T-cell (primary cell): Measurements from ENCODE around the gene CCDC160. TPM values are rescaled to one million over a fixed set of nuclear protein-coding genes. Genes with fewer than 3 reads are reported as not detected.

Source experiments
- ATAC-seq, 4 experiments: fragments of 200-7000 bp in 3 of 4; fragments of 150-1000 bp in 1 of 4; cut with Tn5 transposase; replicated peaks in 1 of 4; 1 replicate in 3 of 4; 2 replicates in 1 of 4; pipeline ENCODE4 v1.10.0; 2021; ENCODE audit warnings: moderate library complexity in 3 of 4, mild to moderate bottlenecking in 2 of 4, moderate number of reproducible peaks in 1 of 4
- CTCF ChIA-PET, 2 donors: fragments of 300-600 bp; sonication (Branson Sonifier 250); formaldehyde crosslinking; loops; one replicate each; lab custom pipeline; 2022; ENCODE audit warnings: antibody characterized with exemption in 2 of 2; lab: Charles Lee
- POLR2A ChIA-PET, 2 donors: fragments of 300-600 bp; sonication (Branson Sonifier 250); formaldehyde crosslinking; loops; one replicate each; lab custom pipeline; 2022; ENCODE audit warnings: antibody characterized with exemption in 2 of 2; lab: Charles Lee
- DNase-seq, 35 experiments: peaks; one replicate each; pipeline versions ENCODE4 v3.0.0 to v3.0.0-alpha.2; 2013 to 2023
- H3K27ac ChIP-seq: one replicate; pipeline ENCODE4 v1.5.1; 2013; ENCODE audit warnings: low read length
- H3K27me3 ChIP-seq, 2 experiments: replicated peaks in 1 of 2; 1 replicate in 1 of 2; 2 replicates in 1 of 2; pipeline versions ENCODE4 v1.6.1 to v1.7.0; 2013; ENCODE audit warnings: low read length in 1 of 2, mixed read lengths in 1 of 2; ENCODE audit not compliant: control insufficient read depth in 2 of 2, insufficient read depth in 2 of 2; ENCODE audit errors: extremely low read depth in 1 of 2
- H3K36me3 ChIP-seq, 2 donors: 1 replicate in 1 of 2; 2 replicates in 1 of 2; pipeline versions ENCODE4 v1.6.1 to v1.7.0; 2013; ENCODE audit warnings: low read length in 1 of 2; ENCODE audit not compliant: control insufficient read depth in 2 of 2, insufficient read depth in 1 of 2; ENCODE audit errors: extremely low read depth in 1 of 2
- H3K4me1 ChIP-seq, 2 experiments: 1 replicate in 1 of 2; 2 replicates in 1 of 2; pipeline versions ENCODE4 v1.6.1 to v1.7.0; 2013; ENCODE audit warnings: low read length in 2 of 2, mixed read lengths in 1 of 2; ENCODE audit not compliant: insufficient read depth in 2 of 2, control insufficient read depth in 1 of 2; ENCODE audit errors: extremely low read depth in 1 of 2
- H3K4me3 ChIP-seq, 2 donors: 1 replicate in 1 of 2; 2 replicates in 1 of 2; pipeline versions ENCODE4 v1.5.1 to v1.7.0; 2013; ENCODE audit warnings: mild to moderate bottlenecking in 2 of 2, low read length in 1 of 2, moderate library complexity in 1 of 2; ENCODE audit not compliant: control insufficient read depth in 1 of 2; ENCODE audit errors: extremely low read depth in 1 of 2
- H3K9me3 ChIP-seq: 2 replicates; pipeline ENCODE4 v1.7.0; 2013
- H3K27ac Mint-ChIP-seq, 2 donors: one replicate each; pipeline ENCODE4 v1.8.0; 2020 to 2021; ENCODE audit warnings: mild to moderate bottlenecking in 2 of 2, mixed read lengths in 2 of 2
- H3K27me3 Mint-ChIP-seq, 2 donors: one replicate each; pipeline ENCODE4 v1.8.0; 2021 to 2022; ENCODE audit warnings: mixed read lengths in 2 of 2
- H3K36me3 Mint-ChIP-seq: one replicate; pipeline ENCODE4 v1.8.0; 2021; ENCODE audit warnings: mixed read lengths
- H3K4me1 Mint-ChIP-seq, 3 donors: one replicate each; pipeline ENCODE4 v1.8.0; 2020 to 2022; ENCODE audit warnings: mixed read lengths in 3 of 3, mild to moderate bottlenecking in 1 of 3
- H3K4me3 Mint-ChIP-seq, 3 donors: one replicate each; pipeline ENCODE4 v1.8.0; 2020 to 2022; ENCODE audit warnings: mild to moderate bottlenecking in 3 of 3, mixed read lengths in 3 of 3, moderate library complexity in 3 of 3
- H3K9me3 Mint-ChIP-seq, 3 donors: one replicate each; pipeline ENCODE4 v1.8.0; 2020 to 2022; ENCODE audit warnings: mixed read lengths in 3 of 3
- WGBS: methylation state at CpG from one replicate; pipeline ENCODE4 v1.1.5; 2013; ENCODE audit warnings: missing lambda C conversion rate; ENCODE audit not compliant: insufficient coverage; 5-methylcytosine and 5-hydroxymethylcytosine counted together
- total RNA-seq, 35 experiments: library from RNA in 6 of 35; stranded (reverse) in 6 of 35; fragments of 120-200 nt in 1 of 35; gene quantifications; one replicate each; pipeline versions ENCODE4 v1.2.1 to v1.2.4 and lab custom pipeline; 2013 to 2026

Gene CCDC160
- total RNA-seq (not detected), total RNA-seq (lab: John Stamatoyannopoulos, UW) (0 to 0.07 (median 0) reads per million in 29 experiments)
- not detected for total RNA-seq (2013)

DNA sequence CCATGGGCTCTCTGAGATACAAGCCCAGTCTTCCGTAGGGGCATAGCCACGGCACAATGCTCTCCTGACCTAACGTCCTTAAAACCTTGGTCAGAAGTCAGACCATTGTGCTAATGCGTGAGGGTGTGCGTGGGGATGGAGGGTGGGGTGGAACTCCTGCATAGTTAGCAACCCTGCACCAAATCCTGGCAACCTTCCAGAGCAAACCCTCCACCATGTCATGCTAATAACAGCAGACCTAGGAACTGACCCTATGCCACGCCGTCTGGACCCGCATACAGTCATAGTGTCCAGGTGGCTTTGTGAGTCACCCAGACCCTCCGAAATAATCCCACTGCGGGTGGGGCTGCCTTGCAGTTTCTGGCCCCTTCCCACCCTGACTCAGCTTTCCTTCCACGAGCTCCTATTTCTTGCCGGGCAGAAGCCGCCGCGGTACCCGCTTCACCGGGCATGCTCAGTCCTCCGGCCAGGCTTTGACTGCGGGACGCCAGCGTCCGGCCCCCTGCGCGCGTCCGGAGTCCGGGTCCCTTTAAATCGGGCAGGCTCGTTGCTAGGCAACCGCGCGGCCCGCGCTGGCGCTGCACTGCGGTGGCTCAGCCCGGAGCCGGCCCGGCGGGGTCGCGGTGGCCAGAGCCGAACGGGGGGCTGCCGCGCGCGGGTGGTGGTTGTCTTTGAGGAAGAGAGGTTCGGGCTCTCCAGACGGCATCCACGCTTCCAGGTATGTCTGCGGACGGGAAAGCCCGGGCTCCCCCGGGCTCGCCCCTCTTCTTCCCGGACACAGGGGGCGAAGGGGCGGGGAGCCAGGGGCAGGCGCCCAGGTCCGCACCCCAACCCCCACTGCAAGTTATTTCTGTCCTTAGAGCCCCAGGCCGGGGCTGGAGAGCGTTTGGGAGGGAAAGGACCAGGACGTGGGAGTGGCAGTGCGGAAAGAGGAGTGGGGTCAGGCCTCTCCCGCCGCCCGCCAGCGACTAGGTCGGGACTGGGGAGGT, at the start of gene CCDC160:
CCDC160 (plus strand) TSS at position 557 of the 989 bp plus-strand sequence. CDS start 7,619 bp downstream, outside the sequence.
- H3K9me3 ChIP-seq = no peaks in the 10 kb centered on the region
- WGBS = 8% methylated on average over 18 of the region's 70 CpGs
- H3K27ac ChIP-seq = no peak within 1 kb of the TSS
- ATAC-seq (no peak), DNase-seq (peak in 2 of 35 experiments; percentile 1 to 3)
- ChIA-PET POLR2A (no interaction called here), CTCF (no interaction called here)
- Mint-ChIP-seq H3K4me1 (peaks cover 0 to 1% (median 0%) of the 10 kb centered on the region in 3 donors), H3K27me3 (peaks cover 10 to 21% of the 10 kb centered on the region in 2 donors), H3K4me3 (peak within 1 kb of the TSS in 1 of 3 donors; percentile 55), H3K9me3 (no peaks in the 10 kb centered on the region), H3K27ac (no peak within 1 kb of the TSS), H3K36me3 (no peaks in the 10 kb centered on the region)
- peaks cover 0 to 9% of the 10 kb centered on the region in 2 experiments for H3K4me1 ChIP-seq
- peaks cover 0 to 18% of the 10 kb centered on the region in 2 experiments for H3K27me3 ChIP-seq
- peak within 1 kb of the TSS in 1 of 2 donors; percentile 49 for H3K4me3 ChIP-seq
- H3K36me3 ChIP-seq = no peaks in the 10 kb centered on the region

DNA sequence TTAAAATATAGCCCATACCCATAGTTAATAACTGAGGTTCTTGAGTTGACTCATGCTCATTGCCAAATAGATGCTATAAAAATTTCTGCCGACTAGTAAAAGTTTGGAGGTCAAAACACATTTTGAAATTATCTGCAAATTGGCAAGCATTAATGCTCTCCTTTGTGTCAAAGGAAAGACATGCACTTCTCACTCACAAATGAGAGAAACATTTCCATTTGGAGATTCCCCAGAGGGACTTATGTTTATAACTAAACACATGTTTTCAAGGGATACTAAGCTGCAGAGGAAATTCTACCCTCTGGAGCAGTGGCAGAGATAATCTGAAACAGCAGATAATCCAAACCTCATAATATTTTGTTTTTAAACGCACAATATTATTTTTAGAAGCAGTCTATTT, 45.7 kb upstream of the CCDC160 start:
- H3K27ac ChIP-seq = no peak overlapping the region
- ChIA-PET POLR2A (no interaction called here), CTCF (no interaction called here)
- H3K36me3 ChIP-seq = no peaks in the 10 kb centered on the region
- peaks cover 7 to 18% of the 10 kb centered on the region in 2 experiments for H3K4me1 ChIP-seq
- Mint-ChIP-seq H3K36me3 (no peaks in the 10 kb centered on the region), H3K4me3 (no peak overlapping the region), H3K27ac (no peak overlapping the region), H3K27me3 (peaks cover 0 to 23% of the 10 kb centered on the region in 2 donors), H3K9me3 (no peaks in the 10 kb centered on the region), H3K4me1 (peaks cover 18 to 21% (median 19%) of the 10 kb centered on the region in 3 donors)
- no peak for DNase-seq
- no CpG with 5 or more reads among the region's 2 CpGs for WGBS
- H3K4me3 ChIP-seq = no peak overlapping the region
- H3K9me3 ChIP-seq = no peaks in the 10 kb centered on the region
- no peaks in the 10 kb centered on the region for H3K27me3 ChIP-seq
- ATAC-seq = no peak

DNA sequence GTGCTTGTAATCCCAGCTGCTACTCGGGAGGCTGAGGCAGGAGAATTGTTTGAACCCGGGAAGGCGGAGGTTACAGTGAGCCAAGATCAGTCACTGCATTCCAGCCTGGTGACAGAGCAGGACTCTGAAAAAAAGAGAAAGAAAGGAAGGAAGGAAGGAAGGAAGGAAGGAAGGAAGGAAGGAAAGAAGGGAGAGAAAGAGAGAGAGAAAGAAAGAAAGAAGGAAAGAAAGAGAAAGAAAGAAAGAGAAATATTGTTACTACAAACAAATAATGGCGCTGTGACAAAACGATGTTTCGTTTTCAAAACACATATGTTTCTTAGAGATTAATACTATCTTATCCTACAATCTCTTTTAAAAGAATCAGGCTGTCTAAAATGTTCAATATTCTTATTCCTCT, 42.1 kb upstream of the CCDC160 start:
- H3K4me3 Mint-ChIP-seq = no peak overlapping the region
- ATAC-seq (no peak), DNase-seq (no peak)
- peaks cover 0 to 4% of the 10 kb centered on the region in 2 experiments for H3K4me1 ChIP-seq
- H3K9me3 Mint-ChIP-seq = no peaks in the 10 kb centered on the region
- no peak overlapping the region for H3K27ac Mint-ChIP-seq
- no peaks in the 10 kb centered on the region for H3K27me3 ChIP-seq
- H3K27ac ChIP-seq = no peak overlapping the region
- POLR2A ChIA-PET = no interaction called here
- H3K4me1 Mint-ChIP-seq = peaks cover under 1 to 3% (median 3%) of the 10 kb centered on the region in 3 donors
- no peaks in the 10 kb centered on the region for H3K9me3 ChIP-seq
- H3K36me3 Mint-ChIP-seq = no peaks in the 10 kb centered on the region
- H3K4me3 ChIP-seq = no peak overlapping the region
- 100% methylated on average over 2 of the region's 6 CpGs for WGBS
- no peaks in the 10 kb centered on the region for H3K36me3 ChIP-seq
- H3K27me3 Mint-ChIP-seq = peaks cover 0 to 20% of the 10 kb centered on the region in 2 donors
- CTCF ChIA-PET = no interaction called here

DNA sequence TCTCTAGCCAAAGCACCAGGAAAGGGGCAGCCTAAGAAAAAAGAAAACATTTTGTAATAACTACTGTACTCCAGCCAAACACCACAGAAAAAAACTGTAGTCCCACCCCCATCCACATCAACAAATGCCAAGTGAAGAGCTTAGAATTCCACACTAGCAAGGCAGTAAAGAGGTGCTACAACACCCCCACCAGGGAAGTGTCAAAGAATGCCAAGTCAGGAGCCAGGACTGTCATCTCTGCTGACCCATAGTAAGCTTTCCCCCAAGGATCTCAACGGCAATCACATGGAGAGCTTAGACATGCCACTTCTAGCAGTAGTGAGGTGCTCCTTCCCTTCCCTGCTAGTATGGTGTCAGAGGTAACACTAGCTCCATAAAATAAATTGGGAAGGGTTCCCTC, 34.4 kb upstream of the CCDC160 start:
- H3K36me3 ChIP-seq = no peaks in the 10 kb centered on the region
- peaks cover 0 to 10% of the 10 kb centered on the region in 2 donors for H3K27me3 Mint-ChIP-seq
- no peaks in the 10 kb centered on the region for H3K36me3 Mint-ChIP-seq
- no peaks in the 10 kb centered on the region for H3K4me1 ChIP-seq
- DNase-seq = no peak
- ATAC-seq = no peak
- H3K9me3 Mint-ChIP-seq = no peaks in the 10 kb centered on the region
- H3K4me3 Mint-ChIP-seq = no peak overlapping the region
- no peaks in the 10 kb centered on the region for H3K9me3 ChIP-seq
- no peak overlapping the region for H3K27ac ChIP-seq
- ChIA-PET POLR2A (no interaction called here), CTCF (no interaction called here)
- no peak overlapping the region for H3K27ac Mint-ChIP-seq
- peaks cover 0 to 2% of the 10 kb centered on the region in 2 experiments for H3K27me3 ChIP-seq
- WGBS = no CpG with 5 or more reads among the region's 1 CpG
- H3K4me1 Mint-ChIP-seq = no peaks in the 10 kb centered on the region
- H3K4me3 ChIP-seq = no peak overlapping the region

DNA sequence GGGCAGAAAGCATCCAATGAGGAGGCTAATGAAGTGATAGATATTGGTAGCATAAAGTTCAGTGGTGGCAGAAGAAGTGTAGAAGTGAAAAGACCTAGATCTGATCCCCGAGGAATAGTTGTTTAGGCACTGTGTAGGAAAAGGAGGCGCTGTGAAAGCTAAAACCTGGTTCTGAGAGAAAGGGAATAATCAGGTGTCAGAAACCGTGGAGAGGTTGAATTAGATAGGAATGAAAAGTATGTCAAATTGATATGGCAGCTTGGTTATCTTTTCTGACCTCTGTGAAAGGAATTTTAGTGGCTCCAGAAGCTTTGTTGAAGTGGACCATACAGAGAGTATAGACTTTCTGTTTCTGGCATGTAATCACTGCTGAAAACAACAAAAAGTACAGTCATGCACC, 30.8 kb upstream of the CCDC160 start:
- no CpG with 5 or more reads among the region's 3 CpGs for WGBS
- H3K4me3 ChIP-seq = no peak overlapping the region
- H3K27ac Mint-ChIP-seq = no peak overlapping the region
- no peaks in the 10 kb centered on the region for H3K9me3 ChIP-seq
- H3K4me1 ChIP-seq = no peaks in the 10 kb centered on the region
- H3K4me1 Mint-ChIP-seq = no peaks in the 10 kb centered on the region
- no peak overlapping the region for H3K27ac ChIP-seq
- H3K27me3 Mint-ChIP-seq = peaks cover 0 to 5% of the 10 kb centered on the region in 2 donors
- H3K4me3 Mint-ChIP-seq = no peak overlapping the region
- H3K36me3 Mint-ChIP-seq = no peaks in the 10 kb centered on the region
- ChIA-PET POLR2A (no interaction called here), CTCF (no interaction called here)
- no peaks in the 10 kb centered on the region for H3K27me3 ChIP-seq
- no peaks in the 10 kb centered on the region for H3K36me3 ChIP-seq
- DNase-seq = no peak
- no peak for ATAC-seq
- peaks cover 0 to 5% (median 4%) of the 10 kb centered on the region in 3 donors for H3K9me3 Mint-ChIP-seq

DNA sequence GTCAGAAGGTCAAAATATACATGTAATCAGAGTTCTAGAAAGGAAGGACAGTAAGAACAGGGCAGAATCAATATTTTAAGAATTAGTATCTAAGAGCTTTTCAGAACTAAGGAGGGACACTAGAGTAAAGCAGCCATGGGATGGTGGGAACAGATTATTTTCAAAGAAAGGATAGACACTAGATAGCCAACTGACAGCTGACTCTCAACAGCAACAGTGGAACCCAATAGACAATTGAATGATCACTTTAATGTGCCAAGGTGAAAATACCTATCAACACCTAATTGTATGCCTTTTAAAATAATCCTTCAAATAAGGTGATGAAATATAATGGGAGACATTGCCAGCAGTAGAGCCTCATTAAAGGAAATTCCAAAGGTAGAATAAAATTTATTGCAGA, 26.5 kb upstream of the CCDC160 start:
- ChIA-PET CTCF (interaction anchor here in 1 of 2 donors (0.7 kb wide), 1 partner anchor 1787 kb away, joined by 6 read pairs; no protein-coding TSS in a partner anchor), POLR2A (interaction anchor here in 1 of 2 donors (0.7 kb wide), 1 partner anchor 1288 kb away, joined by 6 read pairs; no protein-coding TSS in a partner anchor)
- Mint-ChIP-seq H3K4me3 (no peak overlapping the region), H3K27me3 (peaks cover 0 to 8% of the 10 kb centered on the region in 2 donors), H3K4me1 (no peaks in the 10 kb centered on the region), H3K27ac (no peak overlapping the region), H3K9me3 (peaks cover 0 to 5% (median 4%) of the 10 kb centered on the region in 3 donors), H3K36me3 (no peaks in the 10 kb centered on the region)
- Histone ChIP-seq H3K4me3 (no peak overlapping the region), H3K27me3 (no peaks in the 10 kb centered on the region), H3K9me3 (no peaks in the 10 kb centered on the region), H3K27ac (no peak overlapping the region), H3K4me1 (no peaks in the 10 kb centered on the region), H3K36me3 (no peaks in the 10 kb centered on the region)
- DNase-seq (no peak), ATAC-seq (no peak)
